GM21786 (cell line): ENCODE results near the gene FMNL3.
"Not testable (repeated sequence)": the region's sequence is repeated elsewhere in the genome, so short reads cannot be mapped to it uniquely, and the experiment has no call there.

ENCODE experiments used
- ATAC-seq: cut with Tn5 transposase; IDR thresholded peaks from one replicate; pipeline ENCODE4 v1.9.1; 2021; ENCODE audit not compliant: unreplicated experiment

FMNL3 gene

GRCh38 chr12:49717800-49718199 is 10.6 kb upstream of the FMNL3 start:
- not testable (repeated sequence) for ATAC-seq

DNA sequence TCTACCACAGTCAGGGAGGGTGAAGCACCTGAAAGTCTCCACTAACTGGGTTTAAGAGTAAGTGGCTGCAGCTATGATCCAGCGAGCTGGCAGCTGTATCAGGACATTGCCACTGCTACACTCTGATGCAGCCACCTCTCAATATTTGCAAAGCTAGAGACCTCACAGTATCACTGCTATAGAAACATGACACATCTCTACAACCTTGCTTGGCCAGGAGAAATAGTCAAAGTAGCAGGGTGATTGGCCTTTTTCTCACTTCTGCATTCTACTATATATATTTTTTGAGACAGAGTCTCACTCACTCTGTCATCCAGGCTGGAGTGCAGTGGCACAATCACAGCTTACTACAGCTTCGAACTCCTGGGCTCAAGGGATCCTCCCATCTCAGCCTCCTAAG is 9.3 kb upstream of the FMNL3 start:
- no peak for ATAC-seq

GRCh38 chr12:49713952-49714351 is 6.7 kb upstream of the FMNL3 start:
- ATAC-seq, result not testable (repeated sequence)

DNA sequence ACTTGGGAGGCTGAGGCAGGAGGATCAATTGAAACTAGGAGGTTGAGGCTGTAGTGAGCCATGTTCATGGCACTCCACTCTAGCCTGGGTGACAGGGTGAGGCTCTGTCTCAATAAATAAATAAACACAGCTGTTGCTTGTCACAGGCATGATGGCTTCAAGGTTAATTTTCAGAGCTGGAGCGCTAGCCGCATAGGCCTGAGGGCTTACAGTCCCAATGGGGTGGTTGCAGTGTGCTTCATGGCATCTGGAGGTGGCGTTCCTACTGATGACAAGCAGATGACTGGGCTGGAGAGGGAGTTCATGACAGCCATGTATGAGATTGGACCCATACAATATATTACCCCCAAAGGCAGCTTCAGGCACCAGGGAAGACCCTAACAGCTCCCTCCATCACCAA is 1.6 kb upstream of the FMNL3 start:
- no peak for ATAC-seq

- ATAC-seq, result no peak
These were observed 575 bp upstream of the FMNL3 start for GRCh38 chr12:49707812-49708147.

- ATAC-seq, result peak; percentile 4
These were observed 666 bp downstream of the FMNL3 start for GRCh38 chr12:49706351-49707127.

GRCh38 chr12:49705479-49706134 is 1.6 kb downstream of the FMNL3 start:
- peak; percentile 23 for ATAC-seq

DNA sequence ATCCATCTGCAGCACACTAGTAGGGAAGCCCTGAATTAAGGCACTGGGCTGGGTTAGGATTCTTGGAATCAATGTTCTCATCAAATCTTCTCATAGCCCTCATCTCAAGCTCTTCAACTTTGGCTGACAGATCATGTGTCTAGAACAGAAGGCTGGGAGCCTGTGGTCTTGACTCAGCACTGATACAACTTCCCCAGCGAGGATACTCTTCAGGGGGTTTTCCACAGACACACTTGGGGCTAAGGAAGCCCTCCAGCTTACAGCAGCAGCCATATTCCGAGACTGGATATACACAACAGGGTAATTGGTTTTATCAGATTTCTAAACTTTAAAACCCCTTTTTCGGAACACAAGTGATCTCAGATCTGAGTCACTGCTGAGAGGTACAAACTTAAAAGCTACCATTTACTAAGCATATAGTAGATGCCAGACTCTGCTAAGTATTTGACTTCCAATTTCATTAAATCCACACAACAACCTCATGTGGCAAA is 3.5 kb downstream of the FMNL3 start:
- ATAC-seq, result no peak

GRCh38 chr12:49702676-49703215 is 4.5 kb downstream of the FMNL3 start:
- ATAC-seq, result no peak

DNA sequence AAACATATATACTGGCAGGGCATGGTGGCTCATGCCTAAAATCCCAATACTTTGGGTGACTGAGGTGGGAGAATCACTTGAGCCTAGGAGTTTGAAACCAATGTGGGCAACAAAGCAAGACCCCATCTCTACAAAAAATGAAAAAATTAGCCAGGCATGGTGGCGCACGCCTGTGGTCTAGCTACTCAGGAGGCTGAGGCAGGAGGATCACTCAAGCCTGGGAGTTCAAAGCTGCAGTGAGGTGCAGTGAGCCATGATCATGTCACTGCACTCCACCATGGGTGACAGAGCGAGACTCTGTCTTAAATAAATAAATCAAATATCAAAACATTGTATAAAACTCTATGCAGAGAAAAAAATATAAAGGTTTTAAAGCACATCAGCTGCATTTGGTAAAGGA is 5.2 kb downstream of the FMNL3 start:
- no peak for ATAC-seq

- ATAC-seq, result peak; percentile 73
These were observed 8.3 kb downstream of the FMNL3 start for GRCh38 chr12:49698619-49699545.

DNA sequence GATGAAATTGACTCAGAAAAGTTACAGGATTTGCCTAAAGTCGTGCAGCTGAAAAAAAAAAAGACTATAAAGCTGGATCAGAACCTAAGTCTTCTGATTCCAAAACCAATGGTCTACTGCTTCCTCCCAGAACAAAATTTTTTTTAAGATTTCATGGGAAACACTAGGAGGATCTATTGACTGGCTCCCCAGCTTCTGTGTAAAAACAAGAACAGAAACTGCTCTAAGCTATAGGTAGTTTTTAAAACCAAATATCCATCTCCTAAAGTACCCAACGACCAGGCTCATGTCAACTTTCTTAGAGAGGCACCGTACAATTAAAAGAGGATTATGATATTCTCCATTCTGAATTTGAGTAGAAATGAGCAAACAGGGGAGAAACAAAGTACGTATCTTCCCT is 9.4 kb downstream of the FMNL3 start:
- no peak for ATAC-seq

DNA sequence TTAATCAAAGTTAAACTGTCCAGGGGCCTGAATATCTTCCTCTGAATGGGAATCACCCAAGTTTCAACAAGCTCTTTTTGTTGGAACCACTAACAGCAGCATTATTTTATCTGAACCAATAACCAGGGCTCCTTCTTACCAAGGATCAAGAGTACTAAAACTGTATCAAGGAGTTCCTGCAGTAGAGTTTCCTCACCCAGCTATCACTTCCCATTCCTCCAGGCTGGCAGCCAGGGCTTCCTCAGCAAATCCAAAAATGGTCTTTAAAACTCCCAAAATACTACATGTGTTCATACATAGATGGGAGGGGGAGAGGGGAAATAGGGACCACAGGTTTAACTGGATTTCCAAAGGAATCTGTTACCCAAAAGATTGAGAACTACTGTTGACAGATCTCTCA is 10.5 kb downstream of the FMNL3 start:
- ATAC-seq, result no peak

DNA sequence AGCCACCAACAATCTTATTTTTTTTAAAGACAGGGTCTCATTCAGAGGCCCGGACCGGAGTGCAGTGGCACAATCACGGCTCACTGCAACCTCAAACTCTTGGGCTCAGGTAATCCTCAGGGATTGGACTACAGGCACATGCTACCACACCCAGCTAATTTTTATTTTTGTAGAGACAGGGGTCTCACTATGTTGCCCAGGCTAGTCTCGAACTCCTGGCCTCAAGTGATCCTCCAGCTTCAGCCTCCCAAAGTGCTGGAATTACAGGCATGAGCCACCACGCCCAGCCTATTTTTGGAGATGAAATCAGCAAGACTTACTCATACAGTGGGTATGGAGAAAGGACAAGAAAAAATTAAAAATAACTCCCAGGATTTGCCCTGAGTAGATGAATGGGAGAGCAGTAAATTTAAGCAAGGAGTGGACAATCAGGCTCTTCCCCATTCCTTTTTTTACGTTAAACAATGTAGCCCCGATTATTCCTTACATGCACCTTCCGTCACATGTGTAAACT is 13.2 kb downstream of the FMNL3 start:
- no peak for ATAC-seq

GRCh38 chr12:49692851-49693250 is 14.4 kb downstream of the FMNL3 start:
- no peak for ATAC-seq

GRCh38 chr12:49689785-49690184 is 17.4 kb downstream of the FMNL3 start:
- no peak for ATAC-seq

- ATAC-seq, result no peak
These were observed 18.0 kb downstream of the FMNL3 start for GRCh38 chr12:49689237-49689636.

DNA sequence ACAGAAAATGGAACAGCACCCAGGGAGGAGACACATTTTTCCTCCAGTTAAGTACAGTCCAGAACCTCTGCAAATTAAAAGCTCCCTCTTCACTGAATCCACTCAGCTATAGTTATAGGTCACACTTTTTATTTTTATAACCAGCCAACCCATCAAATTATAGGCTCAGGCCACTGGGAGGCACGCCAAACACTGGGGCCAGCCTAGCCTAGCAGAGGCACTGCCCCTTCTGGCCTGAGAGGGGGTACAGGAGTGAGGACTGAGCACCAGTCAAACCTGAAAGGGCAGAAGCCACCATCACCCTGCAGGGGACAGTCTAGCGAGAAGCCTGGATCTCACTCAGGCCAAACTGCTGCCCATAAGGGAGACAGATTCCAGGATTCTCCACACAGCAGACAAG is 19.3 kb downstream of the FMNL3 start:
- ATAC-seq, result no peak

GRCh38 chr12:49684310-49684854 is 22.8 kb downstream of the FMNL3 start:
- ATAC-seq, result no peak

GRCh38 chr12:49683599-49684309 is 23.5 kb downstream of the FMNL3 start:
- ATAC-seq, result no peak
